ENCODE data around the gene RAP1B. TPM values are rescaled to one million over a fixed set of nuclear protein-coding genes. Genes with fewer than 3 reads are reported as not detected.
A peak's percentile ranks its signal among the peaks of the same experiment; 100 is the strongest.

The RAP1B gene
- total and polyA plus RNA-seq, 2 donors (not counting 3 experiments of a cell fraction or from before 2014, with no cell fraction given) = 147 to 174 TPM

GRCh38 chr12:68587448-68587873 is 23.2 kb upstream of the RAP1B start:
- Histone ChIP-seq H3K36me3 (ENCODE audit: control insufficient read depth in 2 of 2, extremely low read depth in 1 of 2, insufficient read depth in 2 of 2, low read length in 2 of 2) (no peaks in the 10 kb centered on the region), H2AFZ (ENCODE audit: low read depth, low read length) (no peak overlapping the region), H3K4me1 (ENCODE audit: control insufficient read depth, extremely low read depth, insufficient read depth, low read length) (no peaks in the 10 kb centered on the region), H3K4me2 (ENCODE audit: insufficient read depth, low read length) (no peak overlapping the region), H4K20me1 (replicated peaks; ENCODE audit: control insufficient read depth, extremely low read depth, insufficient read depth, low read length) (no peaks in the 10 kb centered on the region), H3K4me3 (replicated peaks in 1 of 3; ENCODE audit: insufficient read depth in 1 of 3, low read depth in 1 of 3, low read length in 3 of 3) (no peak overlapping the region), H3K9ac (replicated peaks; ENCODE audit: extremely low read depth, insufficient read depth, low read length) (no peak overlapping the region), H3K9me1 (replicated peaks; ENCODE audit: control insufficient read depth, extremely low read depth, insufficient read depth, low read length) (no peaks in the 10 kb centered on the region), H3K27ac (ENCODE audit: insufficient read depth, low read depth, low read length) (no peak overlapping the region), H3K9me3 (replicated peaks; ENCODE audit: control insufficient read depth, insufficient read depth, low read length) (no peaks in the 10 kb centered on the region), H3K27me3 (ENCODE audit: control insufficient read depth in 2 of 2, insufficient read depth in 2 of 2, low read length in 2 of 2) (no peaks in the 10 kb centered on the region), H3K79me2 (ENCODE audit: control insufficient read depth, insufficient read depth, low read length) (no peaks in the 10 kb centered on the region)
- no TSS peak for BruUV-seq (replicated peaks)
- FAIRE-seq (peak; percentile 15), DNase-seq (ENCODE audit: low read depth, low spot score) (no peak)
- ChIA-PET CTCF (interaction anchor here (1.1 to 1.6 kb wide), 3 partner anchors 9 to 19 kb away, joined by 3 to 5 read pairs (median 3); no protein-coding TSS in a partner anchor), POLR2A (interaction anchor here (0.7 kb wide), 1 partner anchor 481 kb away, joined by 4 read pairs; no protein-coding TSS in a partner anchor)
- intact Hi-C loops (cut with micrococcal nuclease) (no loop called here), dilution Hi-C loops (cut with MboI; ENCODE audit: extremely low pct_ligation_motif_present, low sequenced_read_pairs) (no loop called here)
- no peak for TF ChIP-seq MAX (IDR thresholded peaks at IDR 0.05; ENCODE audit: insufficient read depth, insufficient read length)
- no peak for TF ChIP-seq MYC (IDR thresholded peaks at IDR 0.05; ENCODE audit: low read depth, low read length)
- TF ChIP-seq POLR2AphosphoS5 (IDR thresholded peaks at IDR 0.05; ENCODE audit: insufficient read depth, low read depth, low read length) = no peak
- no peak for TF ChIP-seq FOS (IDR thresholded peaks at IDR 0.05; ENCODE audit: borderline replicate concordance, insufficient read depth, low read length)
- TF ChIP-seq POLR2A (IDR thresholded peaks at IDR 0.05; ENCODE audit: low read depth, low read length) = no peak
- TF ChIP-seq GATA2 (IDR thresholded peaks at IDR 0.05; ENCODE audit: insufficient read depth, insufficient read length, low read depth, low read length) = no peak
- TF ChIP-seq CTCF (IDR thresholded peaks at IDR 0.05; ENCODE audit: extremely low read depth in 1 of 2, insufficient read depth in 1 of 2, low read depth in 1 of 2, low read length in 2 of 2) = no peak
- no peak for TF ChIP-seq JUN (IDR thresholded peaks at IDR 0.05; ENCODE audit: borderline replicate concordance, insufficient read depth, insufficient read length, low read depth)
- TF ChIP-seq EZH2 (IDR thresholded peaks at IDR 0.05; ENCODE audit: borderline replicate concordance, low read depth, low read length, severe bottlenecking) = no peak
